OCI-LY3 (cell line): ENCODE measurements around the gene PERCC1.

Experiments used
- H2AFZ ChIP-seq: fragments of 200-600, 300-600 bp; shearing (Covaris generic); 2 replicates; pipeline ENCODE4 v1.6.0; 2014; ENCODE audit warnings: antibody characterized with exemption, low read depth, low read length
- H3K27ac ChIP-seq: fragments of 200-600, 300-600 bp; sonication (generic); 2 replicates; pipeline ENCODE4 v1.5.1; 2014; ENCODE audit warnings: mild to moderate bottlenecking, low read length, moderate library complexity, mixed read lengths
- H3K27me3 ChIP-seq: fragments of 200-600, 300-600 bp; sonication (generic); 2 replicates; pipeline ENCODE4 v1.6.1; 2014; ENCODE audit warnings: low read depth, low read length, mixed read lengths
- H3K36me3 ChIP-seq: fragments of 200-600, 300-600 bp; sonication (generic); replicated peaks from 2 replicates; pipeline ENCODE3; 2014; ENCODE audit warnings: low read depth, low read length, mixed read lengths
- H3K4me1 ChIP-seq: fragments of 300-600, 200-600 bp; sonication (generic); 2 replicates; pipeline ENCODE4 v1.6.1; 2014; ENCODE audit warnings: low read length, mixed read lengths
- H3K4me2 ChIP-seq: fragments of 200-600, 300-600 bp; sonication (generic); 2 replicates; pipeline ENCODE4 v1.6.1; 2014; ENCODE audit warnings: low read length, mixed read lengths
- H3K4me3 ChIP-seq: fragments of 300-600, 200-600 bp; sonication (generic); 2 replicates; pipeline ENCODE4 v1.5.1; 2014; ENCODE audit warnings: antibody characterized with exemption, mild to moderate bottlenecking, low read length, moderate library complexity
- H3K79me2 ChIP-seq: fragments of 300-600, 200-600 bp; shearing (Covaris generic); 2 replicates; pipeline ENCODE4 v1.6.1; 2014; ENCODE audit warnings: mild to moderate bottlenecking, low read length, mixed read lengths
- H3K9ac ChIP-seq: fragments of 300-600, 200-600 bp; shearing (Covaris generic); 2 replicates; pipeline ENCODE4 v1.6.0; 2014; ENCODE audit warnings: mild to moderate bottlenecking, low read length, moderate library complexity
- H3K9me3 ChIP-seq: fragments of 200-600, 300-600 bp; shearing (Covaris generic); 2 replicates; pipeline ENCODE4 v1.6.1; 2014; ENCODE audit warnings: low read length, mixed read lengths; ENCODE audit not compliant: insufficient read depth
- H4K20me1 ChIP-seq: fragments of 200-600, 300-600 bp; sonication (generic); 2 replicates; pipeline ENCODE4 v1.6.1; 2016; ENCODE audit warnings: low read length, mixed read lengths; ENCODE audit not compliant: insufficient read depth
- CTCF ChIP-seq: fragments of 200-600, 300-600 bp; sonication (generic); IDR thresholded peaks from 2 replicates; pipeline ENCODE4 v1.5.1; 2014; ENCODE audit warnings: antibody characterized with exemption, low read length, low read depth
- EZH2phosphoT487 ChIP-seq: fragments of 200-600 bp; shearing (Covaris generic); IDR thresholded peaks from 2 replicates; pipeline ENCODE4 v1.6.1; 2018; ENCODE audit warnings: antibody characterized with exemption, mixed run types, low read depth

PERCC1 gene

GRCh38 chr16:1451702-1452392, 21.0 kb downstream of the PERCC1 start:
- H4K20me1 ChIP-seq, result no peaks in the 10 kb centered on the region
- H3K4me3 ChIP-seq, result no peak overlapping the region
- H3K27me3 ChIP-seq, result no peaks in the 10 kb centered on the region
- TF ChIP-seq EZH2phosphoT487 (no peak), CTCF (no peak)
- H3K79me2 ChIP-seq, result no peaks in the 10 kb centered on the region
- H3K9me3 ChIP-seq, result no peaks in the 10 kb centered on the region
- no peak overlapping the region for H2AFZ ChIP-seq
- no peaks in the 10 kb centered on the region for H3K36me3 ChIP-seq
- no peak overlapping the region for H3K4me2 ChIP-seq
- no peaks in the 10 kb centered on the region for H3K4me1 ChIP-seq
- H3K27ac ChIP-seq, result no peak overlapping the region
- H3K9ac ChIP-seq, result no peak overlapping the region

- Histone ChIP-seq H2AFZ (no peak overlapping the region), H3K36me3 (no peaks in the 10 kb centered on the region), H3K4me2 (no peak overlapping the region), H4K20me1 (no peaks in the 10 kb centered on the region), H3K9ac (no peak overlapping the region), H3K4me1 (no peaks in the 10 kb centered on the region), H3K79me2 (no peaks in the 10 kb centered on the region), H3K27ac (no peak overlapping the region), H3K9me3 (no peaks in the 10 kb centered on the region), H3K27me3 (no peaks in the 10 kb centered on the region), H3K4me3 (no peak overlapping the region)
- TF ChIP-seq EZH2phosphoT487 (no peak), CTCF (no peak)
These were observed 21.7 kb downstream of the PERCC1 start for GRCh38 chr16:1452530-1452929.

- Histone ChIP-seq H3K4me2 (no peak overlapping the region), H3K9me3 (no peaks in the 10 kb centered on the region), H4K20me1 (no peaks in the 10 kb centered on the region), H3K27me3 (no peaks in the 10 kb centered on the region), H2AFZ (no peak overlapping the region), H3K79me2 (no peaks in the 10 kb centered on the region), H3K27ac (no peak overlapping the region), H3K4me1 (no peaks in the 10 kb centered on the region), H3K4me3 (no peak overlapping the region), H3K36me3 (no peaks in the 10 kb centered on the region), H3K9ac (no peak overlapping the region)
- TF ChIP-seq EZH2phosphoT487 (no peak), CTCF (no peak)
These were observed 22.4 kb downstream of the PERCC1 start for GRCh38 chr16:1453316-1453715.

GRCh38 chr16:1454561-1454960, 23.7 kb downstream of the PERCC1 start:
- Histone ChIP-seq H3K9ac (no peak overlapping the region), H3K79me2 (no peaks in the 10 kb centered on the region), H2AFZ (no peak overlapping the region), H3K9me3 (no peaks in the 10 kb centered on the region), H3K4me3 (no peak overlapping the region), H3K4me1 (peaks cover 6% of the 10 kb centered on the region; the same call in 1 of the 2 replicates), H3K27ac (no peak overlapping the region), H3K27me3 (no peaks in the 10 kb centered on the region), H3K36me3 (no peaks in the 10 kb centered on the region), H4K20me1 (no peaks in the 10 kb centered on the region), H3K4me2 (no peak overlapping the region)
- TF ChIP-seq CTCF, result no peak
- no peak for TF ChIP-seq EZH2phosphoT487
